ENCODE results near the gene PLCL1.

The PLCL1 gene

GRCh38 chr2:197871780-197872456, 67.5 kb downstream of the PLCL1 start:
- Histone ChIP-seq H3K4me3 (no peak overlapping the region), H3K27ac (no peak overlapping the region)
- TF ChIP-seq Cebpa-rat (IDR thresholded peaks at IDR 0.05) = no peak

GRCh38 chr2:197873293-197873701, 68.9 kb downstream of the PLCL1 start:
- Histone ChIP-seq H3K27me3 (no peaks in the 10 kb centered on the region), H3K4me1 (peaks cover 0 to 15% (median 0%) of the 10 kb centered on the region in 10 experiments; a peak in 2 of 20 replicates), H4K20me1 (no peaks in the 10 kb centered on the region), H3K9ac (no peak overlapping the region), H3K36me3 (no peaks in the 10 kb centered on the region), H3K9me3 (replicated peaks in 1 of 11) (no peaks in the 10 kb centered on the region), H3K4me3 (no peak overlapping the region), H3K27ac (no peak overlapping the region), H3K4me2 (no peak overlapping the region)
- no peak for TF ChIP-seq Cebpa-rat (IDR thresholded peaks at IDR 0.05)

More at GRCh38 chr2:197871780-197872456, 67.5 kb downstream of the PLCL1 start:
- H3K9ac ChIP-seq = no peak overlapping the region
- H3K4me1 ChIP-seq = peaks cover 0 to 15% (median 0%) of the 10 kb centered on the region in 10 experiments; a peak in 2 of 20 replicates
- H3K27me3 ChIP-seq = no peaks in the 10 kb centered on the region
- 0 out of 22 replicates have a peak overlapping the region, but pooled peaks of 1 of the 11 experiments have one; percentile 7 for H3K4me2 ChIP-seq
- H3K9me3 ChIP-seq (replicated peaks in 1 of 11) = no peaks in the 10 kb centered on the region
- no peaks in the 10 kb centered on the region for H3K36me3 ChIP-seq
- H4K20me1 ChIP-seq = no peaks in the 10 kb centered on the region

DNA sequence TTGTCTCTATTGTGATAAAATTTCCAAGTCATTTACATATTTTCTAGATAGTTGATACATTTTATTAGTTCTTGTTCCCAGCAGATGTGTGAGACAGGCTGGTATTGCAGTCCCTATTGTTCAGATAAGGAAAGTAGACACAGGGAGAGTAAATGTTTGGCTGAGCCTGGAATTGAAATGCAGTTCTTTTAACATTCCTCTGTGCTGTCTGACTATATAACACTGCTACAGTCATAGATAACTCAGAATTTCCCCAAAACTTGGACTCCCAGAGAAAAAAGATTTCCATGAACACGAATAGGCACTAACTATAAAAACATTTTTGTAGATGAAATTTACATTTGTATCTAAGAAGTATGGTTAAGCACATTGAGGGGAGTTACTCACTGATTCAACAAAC, 71.4 kb downstream of the PLCL1 start:
- Histone ChIP-seq H3K4me1 (peaks cover 0 to 9% (median 0%) of the 10 kb centered on the region in 10 experiments; a peak in 1 of 20 replicates), H3K36me3 (no peaks in the 10 kb centered on the region), H3K27ac (no peak overlapping the region), H3K27me3 (no peaks in the 10 kb centered on the region), H4K20me1 (no peaks in the 10 kb centered on the region), H3K4me3 (no peak overlapping the region), H3K9ac (no peak overlapping the region), H3K9me3 (replicated peaks in 1 of 11) (no peaks in the 10 kb centered on the region), H3K4me2 (no peak overlapping the region)
- no peak for TF ChIP-seq Cebpa-rat (IDR thresholded peaks at IDR 0.05)

GRCh38 chr2:197876524-197876923, 72.1 kb downstream of the PLCL1 start:
- H3K27ac ChIP-seq = no peak overlapping the region
- no peaks in the 10 kb centered on the region for H3K27me3 ChIP-seq
- no peaks in the 10 kb centered on the region for H4K20me1 ChIP-seq
- no peak for TF ChIP-seq Cebpa-rat (IDR thresholded peaks at IDR 0.05)
- H3K9me3 ChIP-seq (replicated peaks in 1 of 11) = no peaks in the 10 kb centered on the region
- H3K36me3 ChIP-seq = no peaks in the 10 kb centered on the region
- H3K4me3 ChIP-seq = no peak overlapping the region
- peaks cover 0 to 7% (median 0%) of the 10 kb centered on the region in 10 experiments; a peak in 1 of 20 replicates for H3K4me1 ChIP-seq
- no peak overlapping the region for H3K4me2 ChIP-seq
- no peak overlapping the region for H3K9ac ChIP-seq

GRCh38 chr2:197877038-197877437, 72.6 kb downstream of the PLCL1 start:
- Histone ChIP-seq H3K27ac (no peak overlapping the region), H3K9ac (no peak overlapping the region), H3K4me3 (no peak overlapping the region), H3K4me1 (peaks cover 0 to 2% (median 0%) of the 10 kb centered on the region in 10 experiments; a peak in 1 of 20 replicates), H3K9me3 (replicated peaks in 1 of 11) (no peaks in the 10 kb centered on the region), H4K20me1 (no peaks in the 10 kb centered on the region), H3K27me3 (no peaks in the 10 kb centered on the region), H3K36me3 (no peaks in the 10 kb centered on the region), H3K4me2 (no peak overlapping the region)
- no peak for TF ChIP-seq Cebpa-rat (IDR thresholded peaks at IDR 0.05)

DNA sequence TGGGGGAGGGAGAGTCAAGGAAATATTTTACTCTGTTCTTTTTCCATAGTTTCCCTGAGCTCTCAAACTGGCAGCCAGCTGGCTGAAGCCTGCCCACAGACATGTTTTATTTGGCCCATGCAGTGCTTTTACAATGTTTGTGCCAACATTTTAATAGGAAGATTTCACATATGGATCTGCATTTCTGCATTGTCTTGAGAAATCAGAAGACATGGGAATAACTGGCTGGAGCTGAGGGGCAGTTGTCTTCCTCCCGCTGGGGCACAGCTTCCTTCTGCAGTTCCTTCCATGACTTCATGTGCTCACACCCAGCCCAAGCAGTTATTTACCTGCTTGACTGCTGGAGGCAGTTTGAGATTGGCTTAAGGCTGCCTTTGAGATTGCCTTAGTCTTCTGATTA, 74.4 kb downstream of the PLCL1 start:
- Histone ChIP-seq H3K27ac (no peak overlapping the region), H3K9me3 (replicated peaks in 1 of 11) (no peaks in the 10 kb centered on the region), H3K4me3 (no peak overlapping the region), H3K36me3 (no peaks in the 10 kb centered on the region), H4K20me1 (no peaks in the 10 kb centered on the region), H3K9ac (no peak overlapping the region), H3K4me1 (peaks cover 0 to 6% (median 0%) of the 10 kb centered on the region in 10 experiments; a peak in 1 of 20 replicates), H3K27me3 (no peaks in the 10 kb centered on the region), H3K4me2 (no peak overlapping the region)
- TF ChIP-seq Cebpa-rat (IDR thresholded peaks at IDR 0.05) = no peak

DNA sequence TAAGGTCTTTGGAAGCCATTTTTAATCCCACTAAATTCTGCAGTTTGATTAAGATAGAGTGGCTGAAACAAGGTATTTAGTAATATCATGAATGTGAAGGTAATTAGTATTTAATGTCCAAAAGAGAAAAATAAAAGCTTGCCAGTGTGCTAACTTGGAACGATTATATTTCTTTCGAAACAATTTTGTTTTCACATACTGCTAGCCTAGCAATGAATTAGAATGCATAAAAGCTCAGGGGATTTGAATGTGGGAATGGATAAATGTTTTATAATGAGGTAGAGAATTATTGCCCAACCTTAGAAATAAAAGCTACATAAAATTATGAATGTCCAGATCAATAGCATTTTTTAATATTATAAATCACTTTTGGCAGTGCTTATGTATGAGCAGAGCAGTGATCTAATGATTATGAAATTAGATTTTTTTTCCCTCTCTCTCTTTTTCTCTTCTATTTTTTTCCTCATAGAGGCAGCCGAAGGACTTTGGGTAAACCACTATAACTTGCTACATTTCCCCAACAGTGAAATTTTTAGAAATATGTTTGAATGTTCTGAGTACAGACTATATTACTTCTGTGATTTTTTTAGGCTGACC, 75.5 kb downstream of the PLCL1 start:
- Histone ChIP-seq H3K4me2 (no peak overlapping the region), H3K4me1 (peaks cover 0 to 8% (median 0%) of the 10 kb centered on the region in 10 experiments; a peak in 1 of 20 replicates), H3K36me3 (no peaks in the 10 kb centered on the region), H3K9ac (no peak overlapping the region), H3K4me3 (no peak overlapping the region), H3K9me3 (replicated peaks in 1 of 11) (no peaks in the 10 kb centered on the region), H3K27me3 (no peaks in the 10 kb centered on the region), H3K27ac (no peak overlapping the region), H4K20me1 (no peaks in the 10 kb centered on the region)
- TF ChIP-seq Cebpa-rat (IDR thresholded peaks at IDR 0.05) = no peak

GRCh38 chr2:197883354-197884032, 79.1 kb downstream of the PLCL1 start:
- Histone ChIP-seq H3K4me1 (peaks cover 0 to 16% (median 0%) of the 10 kb centered on the region in 10 experiments; a peak in 6 of 20 replicates), H3K4me2 (peak overlapping the region in 2 of 11 experiments; percentile 2 to 4; a peak in 2 of 22 replicates), H3K36me3 (no peaks in the 10 kb centered on the region), H3K4me3 (no peak overlapping the region), H4K20me1 (no peaks in the 10 kb centered on the region), H3K9me3 (replicated peaks in 1 of 11) (no peaks in the 10 kb centered on the region), H3K27ac (no peak overlapping the region), H3K9ac (no peak overlapping the region), H3K27me3 (no peaks in the 10 kb centered on the region)
- no peak for TF ChIP-seq Cebpa-rat (IDR thresholded peaks at IDR 0.05)

DNA sequence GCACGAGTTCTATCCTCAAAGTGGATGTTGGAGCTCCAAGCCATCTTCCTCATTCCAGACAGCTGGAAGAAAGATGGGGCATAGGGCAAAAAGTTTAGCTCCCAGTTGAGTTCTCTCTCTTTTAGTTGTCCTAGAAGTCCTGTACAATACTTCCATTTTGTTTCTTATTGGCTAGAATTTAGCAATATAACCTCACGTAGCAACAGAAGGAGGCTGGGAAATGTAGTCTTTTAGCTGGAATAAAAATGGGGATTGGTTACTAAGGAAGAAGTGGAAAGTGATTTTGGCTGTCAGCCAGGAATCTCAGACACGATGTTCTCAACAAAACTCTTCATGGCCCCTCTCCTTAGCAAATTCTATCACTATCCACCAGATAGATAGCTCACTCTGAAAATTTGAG, 79.9 kb downstream of the PLCL1 start:
- H3K4me2 ChIP-seq = peak overlapping the region in 2 of 11 experiments; percentile 2 to 4; a peak in 1 of 22 replicates
- H3K4me3 ChIP-seq = no peak overlapping the region
- H4K20me1 ChIP-seq = no peaks in the 10 kb centered on the region
- no peak overlapping the region for H3K27ac ChIP-seq
- no peaks in the 10 kb centered on the region for H3K36me3 ChIP-seq
- no peak for TF ChIP-seq Cebpa-rat (IDR thresholded peaks at IDR 0.05)
- no peak overlapping the region for H3K9ac ChIP-seq
- H3K27me3 ChIP-seq = no peaks in the 10 kb centered on the region
- H3K4me1 ChIP-seq = peaks cover 0 to 18% (median 0%) of the 10 kb centered on the region in 10 experiments; a peak in 6 of 20 replicates
- no peaks in the 10 kb centered on the region for H3K9me3 ChIP-seq (replicated peaks in 1 of 11)
